MM.1S (cell line): ENCODE measurements around the gene PHC1.

Experiments used
- CTCF ChIP-seq: fragments of 300-600 bp; sonication (generic); IDR thresholded peaks from 2 replicates; pipeline ENCODE4 v1.5.1; 2016; ENCODE audit warnings: antibody characterized with exemption, low read length, mixed read lengths
- EZH2 ChIP-seq: fragments of 300-600 bp; sonication (generic); optimal IDR thresholded peaks from 2 replicates; pipeline ENCODE3; 2017; ENCODE audit warnings: low read depth, mild to moderate bottlenecking, antibody characterized with exemption, low read length, mixed read lengths

GRCh38 chr12:8956073-8956472, 41.8 kb downstream of the PHC1 start:
- no peak for TF ChIP-seq CTCF
- no peak for TF ChIP-seq EZH2
